Occipital lobe (tissue), 2 donors: ENCODE measurements around the gene CNNM4. TPM values are rescaled to one million over a fixed set of nuclear protein-coding genes. Genes with fewer than 3 reads are reported as not detected.

Experiments
- DNase-seq: peaks from one replicate; lab custom pipeline; 2025; lab: John Stamatoyannopoulos, UW
- total RNA-seq: library from RNA; depleted of rRNA; stranded (reverse); fragments of >200 nt; gene quantifications from one replicate; pipeline ENCODE4 v1.2.3, GENCODE V29; 2014

The CNNM4 gene
- total RNA-seq, 1 donor from 2014 or later = 8.1 TPM

DNA sequence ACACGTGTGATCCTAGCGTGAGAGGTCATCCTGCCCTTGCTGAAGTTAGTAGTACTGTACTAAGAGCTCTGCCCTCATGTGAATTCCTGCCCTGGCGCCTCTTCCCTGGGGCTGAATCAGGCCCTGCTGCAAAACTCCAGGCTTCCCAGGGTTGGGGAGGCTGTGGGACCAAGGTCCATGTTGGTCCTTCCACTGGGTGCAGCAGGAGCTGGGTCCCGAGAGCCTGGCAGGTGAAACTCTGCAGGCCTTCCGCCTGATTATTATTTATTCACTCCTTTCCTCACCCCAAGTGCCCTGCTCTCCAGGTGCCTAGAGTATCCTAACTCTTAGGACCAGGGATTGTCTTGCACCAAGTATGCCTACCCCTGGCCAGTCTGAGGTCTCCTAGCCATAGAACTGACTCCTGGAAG, 50.1 kb downstream of the CNNM4 start:
- no peak for DNase-seq

DNA sequence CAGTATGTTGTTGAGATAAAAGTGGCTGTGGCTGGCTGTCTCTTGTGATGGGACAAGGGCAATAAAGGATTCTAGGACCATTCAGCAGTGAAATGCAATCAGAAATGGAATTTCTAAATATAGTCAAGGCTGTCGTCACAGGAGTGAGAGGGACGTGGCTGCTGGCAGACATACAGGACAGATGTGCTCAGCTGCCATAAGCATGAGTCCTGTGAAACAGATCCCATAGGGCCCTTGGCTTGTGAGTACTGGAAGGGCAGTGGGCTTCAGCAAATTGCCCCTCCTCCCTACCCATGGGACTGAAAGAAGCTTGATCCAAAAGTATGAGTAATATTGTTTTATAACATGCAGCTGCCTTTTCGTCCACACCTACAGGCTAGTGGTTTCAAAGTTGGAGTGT, 51.2 kb downstream of the CNNM4 start:
- no peak for DNase-seq

DNA sequence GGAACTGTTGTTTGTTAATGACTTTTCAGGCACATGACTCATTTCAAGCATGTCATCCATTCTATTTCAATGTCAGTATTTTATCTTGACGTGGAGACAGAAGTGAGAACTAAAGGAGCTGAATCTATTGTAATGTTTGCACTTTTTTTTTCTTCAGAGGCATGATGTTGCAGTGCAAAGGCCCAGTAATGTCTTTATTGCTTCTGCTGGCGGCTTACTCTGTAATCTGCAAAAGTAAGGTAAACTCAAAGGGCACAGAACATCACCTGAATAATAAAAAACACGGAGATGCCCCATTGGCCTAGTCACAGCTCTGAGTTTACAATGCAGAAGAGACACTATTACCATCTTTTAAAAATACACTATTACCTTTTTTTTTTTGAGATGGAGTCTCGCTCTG, 53.0 kb downstream of the CNNM4 start:
- DNase-seq = no peak

DNA sequence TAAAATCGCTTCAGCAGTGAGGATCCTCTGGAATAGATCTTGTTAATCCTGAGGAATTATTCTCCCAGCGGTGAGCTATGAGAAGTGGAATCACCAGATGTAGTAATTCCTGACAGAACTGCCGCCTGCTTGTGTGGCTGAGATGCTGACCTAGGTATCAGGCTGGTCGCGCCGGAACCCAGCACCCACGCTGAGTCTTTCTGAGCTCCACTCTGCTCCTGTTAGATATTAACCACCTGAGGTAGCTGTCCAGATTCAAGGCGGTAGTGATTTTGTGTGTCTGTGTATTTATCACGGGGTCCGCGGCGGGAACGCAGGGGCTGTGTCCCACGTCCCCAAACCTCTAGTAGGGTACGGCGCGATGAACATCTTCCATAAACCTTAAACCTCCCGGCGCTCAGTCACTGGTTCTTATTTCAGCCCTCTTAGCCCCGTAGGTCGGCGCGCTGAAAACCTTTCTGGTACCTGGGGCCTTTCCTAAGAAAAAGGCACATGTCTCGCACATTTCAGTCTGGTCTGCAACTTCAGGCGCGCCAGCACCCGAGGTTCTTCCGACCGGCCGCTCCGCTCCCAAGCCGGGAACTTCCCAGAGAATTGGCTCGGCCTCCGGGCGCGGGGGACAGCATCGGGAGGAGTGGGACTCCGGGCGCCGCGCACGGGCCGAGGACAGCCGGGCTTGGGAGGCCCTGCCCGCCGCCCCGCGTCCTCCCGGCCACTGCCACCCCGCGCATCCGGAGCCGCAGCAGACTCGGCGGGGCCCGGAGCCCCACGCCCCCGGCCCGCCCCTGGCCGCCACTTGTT, 54.8 kb downstream of the CNNM4 start:
- no peak for DNase-seq

DNA sequence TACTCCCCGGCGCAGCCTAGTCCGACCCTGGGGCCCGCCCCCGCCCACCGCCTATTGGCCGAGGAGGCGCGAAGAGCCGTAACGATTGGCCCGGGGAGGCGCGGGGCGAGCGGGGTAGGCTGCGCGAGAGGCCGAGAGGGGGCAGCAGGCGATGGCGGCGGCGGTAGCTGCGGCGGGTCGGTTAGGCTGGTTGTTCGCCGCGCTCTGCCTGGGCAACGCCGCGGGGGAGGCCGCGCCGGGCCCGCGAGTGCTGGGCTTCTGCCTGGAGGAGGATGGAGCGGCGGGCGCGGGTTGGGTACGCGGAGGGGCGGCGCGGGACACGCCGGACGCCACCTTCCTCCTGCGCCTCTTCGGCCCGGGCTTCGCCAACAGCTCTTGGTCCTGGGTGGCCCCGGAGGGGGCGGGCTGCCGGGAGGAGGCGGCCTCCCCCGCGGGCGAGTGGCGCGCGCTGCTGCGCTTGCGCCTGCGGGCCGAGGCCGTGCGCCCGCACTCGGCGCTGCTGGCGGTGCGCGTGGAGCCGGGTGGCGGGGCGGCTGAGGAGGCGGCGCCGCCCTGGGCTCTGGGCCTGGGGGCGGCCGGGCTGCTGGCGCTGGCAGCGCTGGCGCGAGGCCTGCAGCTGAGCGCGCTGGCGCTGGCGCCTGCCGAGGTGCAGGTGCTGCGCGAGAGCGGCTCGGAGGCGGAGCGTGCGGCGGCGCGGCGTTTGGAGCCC, 55.6 kb downstream of the CNNM4 start, which contains the start of gene CNNM3:
Gene CNNM3, plus strand, starts transcription at position 142 of the 709 bp plus-strand sequence. Its CDS starts 10 bp downstream, at position 152.
- peak; percentile 95 for DNase-seq

DNA sequence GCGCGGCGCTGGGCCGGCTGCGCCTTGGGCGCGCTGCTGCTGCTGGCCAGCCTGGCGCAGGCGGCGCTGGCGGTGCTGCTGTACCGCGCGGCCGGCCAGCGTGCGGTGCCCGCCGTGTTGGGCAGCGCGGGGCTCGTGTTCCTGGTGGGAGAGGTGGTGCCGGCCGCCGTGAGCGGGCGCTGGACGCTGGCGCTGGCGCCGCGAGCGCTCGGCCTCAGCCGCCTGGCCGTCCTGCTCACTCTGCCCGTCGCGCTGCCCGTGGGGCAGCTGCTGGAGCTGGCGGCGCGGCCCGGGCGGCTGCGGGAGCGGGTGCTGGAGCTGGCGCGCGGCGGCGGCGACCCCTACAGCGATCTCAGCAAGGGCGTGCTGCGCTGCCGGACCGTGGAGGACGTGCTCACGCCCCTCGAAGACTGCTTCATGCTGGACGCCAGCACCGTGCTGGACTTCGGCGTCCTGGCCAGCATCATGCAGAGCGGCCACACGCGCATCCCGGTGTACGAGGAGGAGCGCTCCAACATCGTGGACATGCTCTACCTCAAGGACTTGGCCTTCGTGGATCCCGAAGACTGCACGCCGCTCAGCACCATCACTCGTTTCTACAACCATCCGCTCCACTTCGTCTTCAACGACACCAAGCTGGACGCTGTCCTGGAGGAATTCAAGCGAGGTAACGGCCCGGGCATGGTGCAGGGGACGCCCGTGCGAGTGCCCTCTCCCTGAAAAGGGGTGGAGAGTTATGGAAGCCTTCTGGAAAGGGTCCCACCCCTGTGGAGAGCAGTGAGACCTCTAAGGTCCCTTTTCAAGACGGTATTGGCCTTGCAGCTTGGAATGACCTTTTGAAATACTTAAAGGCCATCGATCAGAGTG, 56.4 kb downstream of the CNNM4 start:
- no peak for DNase-seq

DNA sequence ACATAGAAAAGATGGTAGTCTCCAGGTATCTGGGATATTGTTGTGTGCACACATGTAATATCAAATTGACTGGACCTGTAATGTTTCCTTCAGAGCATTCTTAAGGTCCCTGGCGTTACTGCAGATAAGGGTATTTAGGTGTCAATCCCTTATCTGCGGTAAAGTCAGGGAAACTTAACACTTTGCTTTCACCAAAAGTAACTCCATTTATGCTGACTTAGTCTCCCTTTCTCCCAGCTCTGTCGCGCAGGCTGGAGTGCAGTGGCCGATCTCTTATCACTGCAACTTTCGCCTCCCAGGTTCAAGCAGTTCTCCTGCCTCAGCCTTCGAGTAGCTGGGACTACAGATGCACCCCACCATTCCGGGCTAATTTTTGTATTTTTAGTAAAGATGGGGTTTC, 57.2 kb downstream of the CNNM4 start:
- DNase-seq = no peak

DNA sequence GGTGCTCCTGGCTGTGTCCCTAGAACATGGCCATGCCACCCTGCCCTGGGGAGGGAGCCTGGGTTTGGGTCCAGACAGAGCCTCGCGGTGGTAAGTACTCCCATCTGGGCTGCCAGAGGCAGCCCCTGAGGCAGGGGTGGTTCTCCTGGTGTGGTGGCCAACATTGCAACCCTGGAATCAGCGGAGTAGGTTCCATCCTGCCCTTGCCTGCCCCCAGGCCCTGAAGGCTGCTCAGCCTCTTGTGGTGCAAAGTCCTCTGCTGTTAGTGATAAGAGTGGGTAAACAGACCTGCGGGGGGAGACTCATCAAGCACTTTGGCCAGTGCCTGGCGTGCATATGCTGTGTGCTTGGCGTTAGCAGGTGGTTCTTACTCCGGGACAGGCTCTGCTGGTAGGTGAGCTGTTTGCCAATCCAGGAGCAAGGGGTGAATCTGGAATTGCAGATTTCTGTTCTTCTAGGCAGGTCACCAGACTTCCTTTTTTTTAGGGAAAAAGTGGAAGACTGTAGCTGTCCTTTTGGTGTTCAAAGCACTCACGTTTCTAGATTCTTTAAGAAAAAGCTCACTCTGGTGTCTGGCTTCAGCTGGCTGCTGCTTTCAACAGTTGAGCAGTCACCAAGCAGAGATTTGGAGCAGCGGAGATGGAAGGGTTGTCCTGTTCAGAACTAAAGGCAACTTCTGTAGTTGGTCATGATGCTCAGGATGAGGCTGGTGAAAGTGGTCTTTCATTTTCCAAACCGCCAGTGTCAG, 58.6 kb downstream of the CNNM4 start:
- DNase-seq = no peak

DNA sequence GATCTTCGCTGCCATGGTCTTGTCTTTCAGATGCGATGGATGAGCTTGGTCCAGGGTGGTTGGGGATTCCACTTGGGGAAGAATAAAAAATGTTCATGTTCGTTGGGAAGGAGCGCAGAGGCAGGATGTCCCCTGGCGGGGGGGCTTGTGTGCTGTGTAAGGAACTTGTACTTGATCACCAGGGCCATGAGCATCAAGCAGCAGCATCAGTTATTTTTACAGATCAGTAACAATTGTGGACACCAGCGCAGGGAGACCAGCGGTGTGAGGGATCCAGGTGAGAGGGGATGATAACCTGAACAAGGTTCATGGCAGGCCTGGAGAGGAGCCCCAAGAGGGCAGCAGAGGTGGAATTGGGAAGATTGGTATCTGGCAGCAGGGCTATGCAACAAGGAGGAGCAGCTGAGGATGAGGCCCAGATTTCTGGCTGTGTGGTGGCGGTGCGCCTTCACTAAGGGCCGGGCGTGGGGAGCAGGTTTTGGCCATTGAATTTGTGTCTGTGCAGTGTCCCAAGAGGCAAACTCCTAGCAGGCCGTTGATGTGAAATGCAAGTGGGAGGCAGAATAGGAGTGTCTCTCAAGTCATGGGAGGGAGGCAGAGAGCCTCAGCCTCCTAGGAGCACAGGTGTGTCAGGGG, 59.3 kb downstream of the CNNM4 start:
- DNase-seq = no peak

DNA sequence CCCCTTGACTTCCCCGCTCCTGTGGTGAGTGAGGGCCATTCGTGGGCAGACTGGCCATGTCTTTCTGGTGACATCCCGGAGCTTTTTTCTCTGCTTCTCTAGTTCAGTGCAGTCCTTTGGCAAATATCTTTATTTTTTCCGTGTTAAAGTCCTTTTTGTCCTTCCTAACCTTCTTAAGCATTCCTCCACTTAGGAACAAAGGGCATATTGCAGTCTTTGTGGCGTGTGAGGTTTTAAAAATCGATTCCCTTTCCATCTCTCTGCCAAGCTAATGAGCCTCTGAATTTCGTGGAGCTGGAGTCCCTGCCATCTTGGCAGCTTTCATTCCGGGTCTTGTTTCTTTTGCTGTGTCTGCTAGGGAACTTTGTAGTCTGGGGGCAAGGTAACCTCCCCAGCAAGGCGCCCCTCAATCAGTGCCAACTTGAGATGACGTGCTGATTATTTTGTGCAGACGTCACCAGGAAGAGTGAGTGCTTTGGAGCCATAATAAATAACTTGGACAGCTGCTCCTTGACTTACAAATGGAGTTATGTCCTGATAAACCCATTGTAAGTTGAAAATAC, 60.5 kb downstream of the CNNM4 start:
- no peak for DNase-seq

DNA sequence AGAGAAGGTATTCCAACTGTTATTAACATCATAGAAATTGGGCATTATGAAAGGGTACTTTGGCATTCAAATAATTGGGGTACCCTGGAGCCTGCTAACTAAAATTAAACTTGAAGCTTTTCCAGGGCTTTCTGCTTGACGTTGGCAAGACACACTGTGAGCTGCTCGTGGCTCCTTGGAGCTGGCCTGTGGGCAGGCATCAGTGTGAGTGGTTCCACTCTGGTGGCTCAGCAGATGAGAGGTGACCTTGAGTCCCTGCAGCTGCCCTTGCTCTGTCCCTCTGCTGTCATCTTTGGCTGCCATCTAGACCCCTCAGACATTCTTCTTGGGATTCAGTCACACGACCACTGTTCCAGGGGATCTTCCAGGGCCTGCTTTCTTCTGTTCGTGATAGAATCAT, 62.1 kb downstream of the CNNM4 start:
- no peak for DNase-seq

DNA sequence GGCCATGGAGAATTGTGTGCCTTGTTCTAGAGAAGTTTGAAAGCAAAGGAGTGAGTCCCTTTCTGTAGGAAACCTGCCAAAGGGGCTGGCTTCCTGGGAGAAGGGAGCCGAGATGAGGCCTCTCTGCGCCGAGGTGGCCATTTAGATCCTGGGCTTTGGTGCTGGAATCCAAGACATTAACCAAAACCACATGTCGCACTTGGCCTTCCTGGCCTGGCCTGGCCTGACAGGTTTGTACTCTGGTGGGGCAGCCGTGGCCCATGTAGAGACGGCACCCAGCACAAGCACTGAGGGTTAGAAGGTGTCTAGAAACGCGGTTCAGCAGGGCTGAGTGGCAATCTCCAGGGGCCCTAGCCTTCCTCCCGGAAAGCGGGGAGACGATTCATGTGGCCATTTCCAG, 62.5 kb downstream of the CNNM4 start:
- DNase-seq = no peak

DNA sequence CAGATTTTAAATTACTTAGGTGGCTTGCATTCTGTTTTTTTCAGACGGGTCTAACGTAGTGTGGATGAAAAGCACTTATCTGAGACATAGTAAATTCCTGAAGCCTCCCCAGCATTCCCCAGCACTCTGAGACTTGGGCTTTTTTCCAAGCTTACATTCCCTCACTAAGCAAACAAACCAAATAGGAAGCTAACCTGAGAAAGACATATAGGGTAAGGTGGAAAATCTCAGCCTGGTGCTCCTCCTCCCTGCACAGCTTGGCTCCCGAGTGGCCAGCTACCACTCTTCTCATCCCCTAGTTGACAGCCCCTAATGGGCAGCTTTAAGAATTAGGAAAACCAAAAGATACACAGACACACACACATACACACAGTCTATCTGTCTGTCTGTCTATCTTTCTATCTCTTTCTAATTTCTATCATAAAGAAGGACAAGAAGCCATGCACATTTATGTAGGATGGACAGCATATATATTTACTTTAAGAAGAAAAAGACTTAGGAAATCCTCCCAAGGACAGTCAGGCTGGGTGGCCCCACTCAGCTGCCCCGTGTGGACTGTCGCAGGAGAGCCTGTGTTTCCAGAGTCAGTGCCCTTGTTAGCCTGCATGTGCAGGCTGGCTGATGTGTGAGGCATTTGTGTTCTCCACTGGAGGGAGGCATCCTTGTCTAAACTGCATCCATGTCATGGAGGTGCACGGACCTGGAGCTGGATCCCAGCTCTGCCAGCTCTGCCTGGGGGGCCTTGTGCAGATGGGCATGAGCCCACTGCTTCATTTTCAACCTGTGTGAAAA, 63.6 kb downstream of the CNNM4 start:
- no peak for DNase-seq

DNA sequence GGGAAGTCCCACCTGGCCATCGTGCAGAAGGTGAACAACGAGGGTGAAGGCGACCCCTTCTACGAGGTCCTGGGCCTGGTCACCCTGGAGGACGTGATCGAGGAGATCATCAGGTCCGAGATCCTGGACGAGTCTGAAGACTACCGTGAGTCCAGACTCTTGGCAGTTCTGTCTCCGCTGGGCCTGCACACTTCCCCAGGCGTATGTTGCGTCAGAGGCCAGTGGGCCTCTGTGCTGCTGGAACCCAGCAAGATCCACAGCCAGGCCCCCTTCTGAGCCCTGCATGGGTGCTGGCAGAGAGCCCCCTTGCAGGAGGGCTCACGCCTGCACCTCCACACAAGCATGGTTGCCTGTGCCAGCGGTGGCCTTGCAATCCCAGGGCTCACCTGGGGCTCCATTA, 64.4 kb downstream of the CNNM4 start:
- DNase-seq = no peak

DNA sequence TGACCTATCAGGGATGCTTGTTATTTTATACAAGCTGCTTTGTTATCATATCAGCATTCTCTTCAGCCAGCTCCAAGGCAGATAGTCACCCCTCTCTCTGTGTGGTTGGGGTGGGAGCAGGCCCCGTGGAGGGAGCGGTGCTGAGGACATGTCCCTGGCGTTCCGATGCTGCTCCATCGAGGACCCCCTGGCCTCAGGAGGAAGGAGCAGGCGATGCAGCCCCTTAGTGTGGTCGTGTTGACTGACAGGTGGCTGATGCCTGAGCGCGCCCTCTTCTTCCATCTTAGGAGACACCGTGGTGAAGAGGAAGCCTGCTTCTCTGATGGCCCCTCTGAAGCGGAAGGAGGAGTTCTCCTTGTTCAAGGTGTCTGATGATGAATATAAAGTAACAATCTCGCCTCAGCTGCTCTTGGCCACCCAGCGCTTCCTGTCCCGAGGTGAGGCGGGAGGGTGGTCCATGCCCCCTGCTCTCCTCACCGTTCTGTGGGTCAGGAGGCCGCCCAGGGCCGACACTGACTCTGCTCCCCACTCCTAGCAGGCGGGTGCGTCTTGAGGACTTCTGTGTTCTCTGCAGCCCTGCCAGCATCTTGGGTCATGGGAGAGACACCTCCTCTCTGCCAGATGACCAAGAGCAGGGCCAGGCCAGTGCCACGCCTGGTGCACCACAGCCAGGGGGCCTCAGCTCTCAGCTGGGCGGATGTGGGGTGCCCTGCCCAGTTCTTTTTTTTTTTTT, 66.0 kb downstream of the CNNM4 start:
- no peak for DNase-seq

DNA sequence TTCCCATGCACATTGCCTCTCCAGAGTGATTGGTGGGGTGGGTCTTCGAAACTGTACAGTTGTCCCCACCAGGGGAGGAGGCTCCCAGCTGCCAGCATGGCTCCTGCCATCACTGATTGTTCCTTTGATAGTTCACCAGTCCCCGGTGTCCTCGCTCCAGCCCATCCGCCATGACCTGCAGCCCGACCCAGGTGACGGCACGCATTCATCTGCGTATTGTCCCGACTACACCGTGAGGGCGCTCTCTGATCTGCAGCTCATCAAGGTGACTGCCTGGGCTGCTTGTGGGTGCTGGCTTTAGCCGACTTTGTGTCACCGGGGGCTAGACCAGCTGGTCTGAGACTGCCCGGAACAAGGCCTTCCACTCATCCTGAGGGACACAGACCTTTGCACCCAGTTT, 67.7 kb downstream of the CNNM4 start:
- DNase-seq = no peak

DNA sequence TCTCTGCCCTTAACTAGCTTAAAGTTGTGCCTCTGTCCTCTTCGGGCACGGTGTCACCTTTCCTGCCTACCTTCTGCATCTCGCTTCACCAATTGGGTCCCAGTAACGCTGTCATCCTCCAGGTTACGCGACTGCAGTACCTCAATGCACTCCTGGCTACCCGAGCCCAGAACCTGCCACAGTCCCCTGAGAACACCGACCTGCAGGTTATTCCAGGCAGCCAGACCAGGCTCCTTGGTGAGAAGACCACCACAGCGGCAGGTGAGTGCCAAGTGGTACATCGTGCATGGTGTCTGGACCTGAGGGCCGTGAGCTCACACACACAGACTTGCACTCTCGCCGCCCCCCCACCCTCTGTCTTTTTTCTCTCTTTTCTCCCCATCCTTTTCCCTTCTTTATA, 68.2 kb downstream of the CNNM4 start:
- no peak for DNase-seq

DNA sequence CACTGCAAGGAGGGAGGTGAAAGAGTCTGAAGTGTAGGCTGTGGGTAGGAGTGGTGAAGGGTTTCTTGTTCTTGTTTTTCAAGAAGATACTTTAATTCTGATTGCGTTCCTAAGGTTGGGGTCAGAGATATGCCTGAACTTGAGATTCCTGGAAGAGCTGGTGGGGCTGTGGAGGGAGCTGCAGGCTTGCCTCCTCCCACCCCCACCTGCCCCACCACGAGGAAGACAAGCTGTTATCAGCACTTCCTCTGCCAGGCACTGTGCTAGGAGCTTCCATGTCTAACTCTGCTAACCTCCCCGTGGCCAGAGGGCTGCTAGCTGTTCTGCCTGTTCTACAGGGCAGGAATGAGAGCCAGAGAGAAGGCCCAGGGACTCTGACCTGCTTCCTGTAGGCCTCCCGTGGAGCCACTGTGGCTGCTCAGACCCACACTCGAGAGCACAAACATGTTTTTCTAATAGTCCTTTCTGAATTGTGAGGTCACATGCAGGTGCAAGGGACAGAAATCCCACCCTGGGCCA, 69.4 kb downstream of the CNNM4 start:
- no peak for DNase-seq

DNA sequence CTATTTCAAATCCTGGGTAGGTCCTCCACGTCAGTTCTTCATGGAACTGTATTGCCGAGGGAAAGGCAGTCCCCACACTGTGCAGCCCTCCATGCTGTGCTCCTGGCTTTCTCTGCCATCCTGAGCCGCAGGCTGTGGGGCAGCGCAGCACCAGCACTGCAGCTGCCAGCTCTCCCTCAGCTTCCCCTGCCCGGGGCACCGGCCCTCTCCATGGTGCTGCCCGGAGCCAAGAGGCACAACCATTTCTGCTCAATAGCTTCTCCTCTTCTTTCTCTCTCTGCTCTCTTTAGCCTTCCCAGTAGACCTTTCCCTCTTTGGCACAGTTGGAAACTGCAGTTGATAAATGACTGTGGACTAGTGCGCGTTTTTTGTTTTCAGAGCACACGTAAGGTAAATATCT, 71.0 kb downstream of the CNNM4 start:
- no peak for DNase-seq
